NCI-H82 treated with DMSO at 0.1 percent for 48 hours (cell line): ENCODE measurements around the gene BCAN.
A peak's percentile ranks its signal among the peaks of the same experiment; 100 is the strongest.

Experiments
- DNase-seq: peaks from one replicate; lab custom pipeline; 2025; ENCODE audit not compliant: unreplicated experiment; lab: John Stamatoyannopoulos, UW

Gene BCAN

DNA sequence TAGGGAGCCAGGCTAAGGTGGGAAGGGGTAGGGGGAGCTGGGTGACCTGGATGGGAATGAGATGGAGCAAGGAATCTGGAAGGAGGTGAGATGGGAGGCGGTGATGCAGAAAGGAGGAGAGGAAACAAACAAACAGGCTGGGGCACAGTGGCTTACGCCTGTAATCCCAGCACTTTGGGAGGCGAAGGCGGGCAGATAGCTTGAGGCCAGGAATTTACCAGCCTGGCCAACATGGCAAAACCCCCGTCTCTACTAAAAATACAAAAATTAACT, 52.7 kb downstream of the BCAN start:
- no peak for DNase-seq

DNA sequence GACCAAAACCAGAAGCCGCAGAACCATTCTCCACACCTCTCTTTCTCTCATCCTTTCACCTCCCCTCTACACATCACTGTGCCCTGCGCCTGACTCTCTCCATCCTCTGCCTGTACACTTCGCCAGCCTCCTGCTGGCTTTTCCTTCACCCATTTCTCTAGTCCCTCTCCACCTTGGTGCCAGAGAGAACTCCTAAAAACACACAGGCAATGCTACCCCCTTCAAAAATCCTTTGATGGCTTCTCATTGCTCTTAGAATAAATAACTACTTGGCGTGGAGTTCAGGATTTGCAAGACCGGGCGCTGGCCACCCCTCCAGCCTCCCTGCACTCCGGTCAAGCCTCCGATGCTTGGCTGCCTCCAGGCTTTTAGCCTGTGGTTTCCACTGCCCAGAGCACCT, 54.8 kb downstream of the BCAN start:
- DNase-seq, result no peak

DNA sequence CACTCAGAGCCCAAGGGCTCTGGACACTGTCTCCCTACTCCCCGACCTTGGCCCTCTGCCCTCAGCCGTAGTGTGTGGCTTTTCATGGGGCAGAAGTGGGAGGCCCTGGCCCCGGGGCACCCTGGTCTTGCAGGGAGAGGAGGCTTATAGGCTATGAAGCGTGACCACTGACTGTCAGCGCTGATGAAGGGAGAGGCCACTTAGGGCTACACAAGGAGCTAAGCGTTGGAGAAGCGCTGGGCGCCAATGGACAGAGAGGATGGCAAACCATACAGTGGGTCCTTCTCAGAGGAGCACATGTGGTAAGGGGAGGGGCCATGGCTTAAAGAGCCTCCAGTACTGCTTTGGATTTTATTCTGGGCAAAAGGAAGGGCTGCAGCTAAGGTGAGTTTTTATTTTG, 55.6 kb downstream of the BCAN start:
- DNase-seq, result peak; percentile 30

DNA sequence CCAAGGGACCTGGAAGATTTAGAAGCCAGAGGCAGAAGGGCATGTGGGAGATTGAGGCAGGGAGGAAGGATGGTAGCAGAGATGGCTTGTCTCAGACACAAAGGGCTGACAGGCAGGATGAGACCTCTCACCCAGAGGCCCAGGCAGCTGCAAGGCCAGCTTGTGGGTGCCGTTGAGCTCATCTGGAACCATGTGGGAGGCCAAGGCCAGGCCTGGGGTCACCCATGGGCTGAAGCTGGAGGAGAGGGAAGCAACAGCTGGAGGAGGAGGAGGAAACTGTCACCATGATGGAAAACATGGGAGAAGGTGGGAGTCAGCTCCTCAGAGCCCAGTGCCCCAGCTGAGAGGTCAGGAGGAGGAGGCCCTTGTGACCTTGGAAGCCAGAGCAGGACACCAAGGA, 57.1 kb downstream of the BCAN start:
- no peak for DNase-seq

DNA sequence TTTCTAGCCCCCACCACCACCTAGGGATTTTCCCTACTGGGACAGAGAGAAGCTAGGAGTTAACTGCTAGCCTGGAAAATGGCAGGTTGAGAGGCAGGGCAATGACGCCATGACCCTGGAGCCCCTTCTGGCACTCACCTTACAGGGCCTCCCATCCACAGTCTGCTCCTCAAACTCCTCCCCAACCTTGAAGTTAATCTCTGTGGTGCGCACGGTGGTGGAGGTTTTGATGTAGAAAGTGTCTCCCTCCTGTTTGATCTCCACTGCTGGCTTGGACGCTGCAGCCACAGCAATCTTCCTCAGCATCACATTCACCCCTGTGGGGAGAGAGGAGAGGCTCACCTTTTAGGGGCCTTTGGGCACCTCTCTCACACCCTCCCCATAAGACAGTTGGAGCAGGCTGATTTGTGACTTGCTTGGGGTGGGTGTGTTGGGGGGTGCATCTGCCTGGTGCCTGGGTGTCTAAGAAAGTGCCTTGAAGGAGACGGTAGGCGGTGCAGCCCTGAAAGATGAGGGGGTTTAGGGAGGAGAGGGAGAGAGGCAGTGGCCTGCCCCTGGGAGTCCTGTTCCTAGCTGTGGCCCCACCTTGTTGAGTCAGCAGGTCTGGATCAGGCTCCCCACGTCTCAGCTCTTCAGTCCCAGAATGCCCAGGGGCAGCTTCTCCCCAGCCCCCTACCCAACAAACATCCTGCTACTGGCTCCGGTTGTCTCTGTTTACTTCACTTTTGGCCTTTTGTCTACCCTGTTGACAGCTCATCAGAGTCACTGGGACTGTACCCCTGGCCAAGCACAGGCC, 59.0 kb downstream of the BCAN start:
- DNase-seq, result no peak

DNA sequence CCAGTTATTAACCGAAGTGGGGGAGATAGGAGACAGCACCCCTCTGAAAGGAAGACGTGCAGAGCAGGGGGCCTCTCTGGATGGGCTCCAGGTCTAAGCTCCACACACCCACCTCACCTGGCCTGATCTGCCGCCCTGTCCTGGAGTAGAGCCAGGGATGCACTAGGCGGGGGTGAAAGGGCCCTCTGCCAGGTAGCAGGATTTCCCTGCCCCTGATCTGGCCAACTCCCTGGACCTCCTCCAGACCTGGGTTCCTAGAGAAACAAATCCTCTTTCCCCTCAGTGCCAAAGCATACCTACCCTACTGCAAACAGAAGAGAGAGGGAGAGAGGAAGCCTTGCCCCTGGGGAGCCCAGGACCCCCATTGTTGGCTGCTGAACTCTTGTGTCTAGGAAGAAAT, 61.4 kb downstream of the BCAN start:
- no peak for DNase-seq

DNA sequence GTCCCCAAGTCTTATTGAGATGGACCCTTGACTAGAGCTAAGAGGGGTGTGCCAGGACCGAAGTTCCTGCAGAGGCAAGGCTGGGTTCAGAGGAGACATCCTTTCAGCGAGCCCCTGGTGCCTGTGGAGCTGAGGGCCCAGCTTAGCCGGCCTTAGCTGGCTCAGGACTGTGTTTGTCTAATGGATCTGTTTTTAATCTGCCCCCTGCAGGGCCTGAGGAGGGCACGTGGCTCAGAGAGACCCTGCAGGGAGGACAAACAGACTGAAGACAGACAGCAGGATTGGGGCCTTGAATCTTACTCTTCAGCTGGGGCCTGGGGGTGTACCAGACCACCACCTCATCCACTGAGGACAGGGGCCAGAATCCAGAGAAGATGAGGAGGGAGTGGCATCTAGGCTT, 61.8 kb downstream of the BCAN start:
- DNase-seq, result peak; percentile 80

DNA sequence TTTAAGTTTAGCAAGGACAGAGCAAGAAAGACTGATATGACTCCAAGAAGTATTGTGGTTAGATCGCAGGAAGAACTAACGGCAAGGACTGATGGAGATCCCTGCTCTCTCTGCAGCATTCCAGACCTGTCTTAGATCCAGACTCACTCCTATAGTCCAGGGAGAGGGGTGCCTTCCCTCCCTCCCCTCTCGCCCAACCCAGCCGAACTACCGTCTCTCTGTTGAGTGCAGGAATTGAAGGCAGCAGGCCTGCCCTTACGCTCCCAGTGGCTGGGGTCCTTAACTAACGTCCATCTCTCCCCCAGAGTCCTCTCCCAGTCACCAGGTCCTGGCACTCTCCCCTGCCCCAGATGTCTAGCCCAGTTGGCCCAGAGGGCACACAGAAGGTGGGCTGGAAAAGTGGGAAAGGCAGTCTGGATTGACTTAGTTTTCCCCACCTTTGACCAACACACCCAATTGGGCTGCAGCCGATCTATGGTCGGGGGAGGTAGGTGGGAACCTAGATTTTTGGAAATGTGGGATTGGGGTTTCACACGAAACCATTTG, 62.3 kb downstream of the BCAN start:
- no peak for DNase-seq

DNA sequence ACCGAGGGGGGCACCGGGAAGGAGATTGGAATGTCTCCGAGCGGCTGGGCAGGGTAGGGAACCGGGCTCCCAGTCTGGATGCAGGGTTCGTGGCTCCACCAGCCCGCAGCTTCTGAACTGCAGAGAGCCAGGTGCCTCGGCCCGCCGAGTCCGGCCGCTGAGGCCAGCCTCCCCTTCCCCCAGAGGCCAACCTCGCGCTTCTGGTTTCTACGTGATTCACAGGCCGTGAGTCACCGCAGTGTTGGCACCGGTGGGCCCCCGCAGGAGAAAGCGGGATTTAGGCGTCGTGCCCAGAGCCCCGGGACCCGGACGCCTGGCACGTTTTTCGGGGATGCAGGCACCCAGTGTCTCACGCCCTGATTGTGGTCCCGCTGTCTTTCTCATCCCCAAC, 63.0 kb downstream of the BCAN start:
- no peak for DNase-seq

DNA sequence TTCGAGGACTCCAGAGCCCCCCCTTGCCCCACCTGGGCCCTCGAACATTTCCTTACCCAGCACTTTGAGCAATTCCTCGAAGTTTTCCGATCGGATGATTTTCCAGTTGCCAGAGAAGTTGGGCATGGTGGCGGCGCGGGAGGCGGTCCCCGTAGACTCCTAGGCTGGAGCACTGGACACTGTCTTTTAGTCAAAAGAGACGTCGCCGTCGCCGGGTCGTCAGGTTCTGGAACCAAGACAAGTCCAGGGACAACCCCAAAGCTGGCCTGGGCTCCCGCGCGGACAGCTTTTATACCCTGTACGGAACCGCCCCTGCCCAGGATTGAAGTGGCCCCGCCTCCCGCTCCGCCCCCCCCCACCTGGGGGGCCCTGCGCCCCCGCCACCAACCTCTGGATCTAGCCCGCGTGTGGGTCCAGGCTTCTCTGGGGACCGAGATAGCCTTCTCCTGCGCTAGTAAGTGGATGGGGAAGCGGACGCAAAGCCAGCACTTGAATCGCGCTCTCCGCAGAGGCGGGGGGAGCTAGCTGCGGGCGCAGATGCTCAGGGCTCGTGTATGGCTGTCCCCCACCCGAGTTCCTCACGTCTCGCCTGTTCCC, 63.5 kb downstream of the BCAN start, which contains the start of gene CRABP2:
CRABP2 (minus strand) TSS at position 263 of the 597 bp plus-strand sequence; CDS start at position 126, 137 bp downstream.
- peak; percentile 88 for DNase-seq

DNA sequence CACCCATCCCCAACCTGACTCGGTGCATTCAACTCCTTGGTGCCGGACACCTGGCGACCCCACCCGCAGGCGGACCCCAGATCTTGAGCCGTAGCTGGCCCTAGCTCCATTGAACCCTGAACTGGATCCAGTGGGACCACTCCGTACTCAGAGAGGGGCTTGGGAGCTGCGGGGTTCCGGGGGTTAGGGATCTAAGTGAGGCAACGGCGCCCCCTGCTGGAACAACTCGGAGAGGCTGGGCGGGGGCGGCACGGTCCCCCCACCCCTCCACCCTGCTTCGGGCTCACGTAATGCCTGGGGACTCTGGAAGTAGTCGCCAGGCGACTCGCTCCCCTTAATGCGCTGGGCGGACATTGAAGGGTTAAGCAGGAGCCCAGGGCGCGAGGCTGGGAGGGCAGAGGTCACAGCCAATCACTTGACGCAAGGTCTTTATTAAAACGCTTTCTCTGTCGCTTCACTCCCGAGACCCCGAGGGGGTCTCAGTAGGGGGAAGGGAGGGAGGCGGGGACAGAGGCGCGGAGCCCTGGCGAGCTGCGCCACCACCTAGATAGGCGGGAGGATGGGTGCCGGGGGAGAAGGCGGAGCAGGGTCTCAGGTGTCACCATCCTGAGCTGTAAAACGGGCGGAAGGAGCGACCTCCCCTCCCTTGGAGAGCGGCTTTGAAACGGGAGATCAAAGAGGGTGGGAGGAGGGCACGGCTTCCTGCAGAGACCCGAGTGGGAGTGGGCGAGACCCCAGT, 64.2 kb downstream of the BCAN start:
- DNase-seq, result peak; percentile 89

DNA sequence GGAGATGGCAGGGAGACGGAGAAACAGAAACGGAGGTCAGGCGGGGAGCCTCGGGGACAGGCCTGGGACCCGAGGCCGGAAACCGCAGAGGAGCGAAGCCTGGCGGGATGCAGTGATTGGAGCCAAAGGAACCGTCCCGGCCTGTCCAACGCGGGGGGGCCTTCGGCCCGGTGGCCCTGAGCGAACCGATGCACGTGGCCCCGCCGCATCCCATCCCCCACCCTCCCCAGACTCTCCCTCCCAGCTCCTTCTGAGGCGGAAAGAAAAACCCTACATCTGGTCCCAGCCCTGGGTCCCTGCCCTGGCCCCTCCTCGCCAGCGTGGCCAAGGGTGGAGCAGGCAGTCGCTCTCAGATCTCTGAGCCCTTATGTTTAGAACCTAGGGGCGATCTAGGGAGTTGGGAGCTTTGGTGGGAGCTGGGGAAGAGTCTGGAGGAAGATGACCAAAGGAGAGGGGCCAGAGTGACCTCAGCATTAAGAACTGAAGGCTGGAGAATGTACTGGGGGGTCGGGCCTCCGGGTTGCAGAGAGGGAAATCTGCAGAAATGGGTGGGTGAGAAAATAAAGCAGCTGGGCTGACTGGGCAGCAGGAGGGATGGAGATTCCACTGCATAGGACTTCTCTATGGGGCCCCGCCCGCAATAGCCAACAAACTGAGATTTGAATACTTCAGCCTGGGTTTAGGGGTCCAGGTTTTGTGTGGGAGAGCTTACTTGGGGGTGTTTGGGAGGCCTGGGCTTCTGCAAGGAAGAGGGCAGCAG, 64.9 kb downstream of the BCAN start:
- DNase-seq, result peak; percentile 76

DNA sequence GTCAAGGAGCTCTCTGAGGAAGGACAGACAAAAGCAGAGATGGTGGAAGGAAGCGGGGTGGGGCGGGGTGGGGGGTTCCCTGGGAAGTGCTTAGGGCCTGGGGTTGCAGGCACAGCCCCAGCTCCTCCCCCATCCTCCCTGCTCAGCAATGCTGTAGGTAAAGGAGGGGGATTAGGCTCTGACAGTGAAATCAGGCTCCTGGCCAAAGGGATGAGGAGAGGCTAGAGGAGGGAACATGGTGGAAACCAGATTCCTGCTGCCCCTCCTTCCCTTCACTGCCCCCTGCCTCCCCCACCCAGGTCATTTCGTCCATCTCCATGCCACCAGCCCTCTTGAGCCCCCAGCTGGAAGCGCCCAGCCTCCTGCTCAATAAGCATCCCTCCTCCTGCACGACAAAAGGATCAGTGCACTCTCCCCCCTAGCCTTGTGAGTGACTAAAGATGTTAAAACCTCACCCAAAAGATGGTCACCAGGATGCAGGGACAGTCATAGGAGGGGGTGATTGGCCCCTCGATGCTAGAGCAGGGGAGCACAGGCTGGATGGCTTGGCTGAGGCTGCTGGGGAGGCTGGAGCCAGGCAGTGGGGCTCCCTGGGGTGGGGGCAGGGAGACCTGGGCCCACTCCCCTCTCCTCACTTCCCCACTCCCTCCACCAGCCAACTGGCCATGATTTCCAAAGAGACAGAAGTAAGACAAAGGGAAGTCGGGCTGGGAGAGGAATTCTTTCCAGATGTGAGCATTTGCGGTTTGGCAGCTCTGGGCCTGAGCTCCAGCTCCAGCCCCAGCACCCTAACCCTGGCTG, 65.7 kb downstream of the BCAN start:
- DNase-seq, result peak; percentile 69

DNA sequence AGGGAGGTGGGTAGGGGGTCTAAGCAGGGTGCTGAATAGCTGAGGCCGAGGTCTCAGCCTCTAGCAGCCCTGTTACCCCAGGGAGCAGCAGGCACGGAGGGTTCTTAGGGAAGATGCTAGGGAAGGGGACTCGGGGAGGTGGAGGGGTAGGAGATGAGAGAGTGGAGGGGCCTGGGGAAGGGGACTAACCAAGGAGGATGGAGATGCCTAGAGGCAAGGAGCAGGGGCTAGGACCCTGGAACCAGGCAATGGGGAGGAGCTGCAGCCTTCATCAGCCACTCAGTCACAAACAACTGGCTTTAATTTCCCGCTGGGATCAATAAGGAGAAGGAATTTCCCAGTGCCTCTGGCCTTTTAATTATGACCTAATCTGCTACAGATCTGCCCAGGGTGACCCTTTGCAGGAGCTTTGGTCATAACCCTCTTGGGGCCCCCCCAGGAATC, 66.3 kb downstream of the BCAN start:
- DNase-seq, result no peak

DNA sequence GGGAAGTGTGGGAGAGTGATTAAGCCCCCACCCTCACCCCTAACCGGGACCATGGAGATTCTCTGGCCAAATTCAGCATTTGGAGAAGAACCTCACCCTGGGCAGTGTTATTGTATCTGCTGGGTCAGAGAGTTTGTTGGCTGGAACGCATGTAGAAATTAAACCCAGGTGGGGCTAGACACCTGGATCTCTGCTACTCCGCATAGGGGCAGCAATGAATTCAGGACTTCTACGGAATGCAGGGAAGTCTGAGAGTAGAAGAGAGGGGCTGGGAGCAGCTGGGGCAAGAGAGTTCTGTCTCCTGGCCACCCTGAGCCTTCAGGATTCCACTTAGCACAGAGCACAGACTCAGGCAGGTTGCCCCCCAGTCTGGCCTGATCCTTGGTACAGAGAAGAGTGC, 67.1 kb downstream of the BCAN start:
- no peak for DNase-seq
